Neural cell (in vitro differentiated cells): Measurements from ENCODE around the gene TLNRD1. TPM values are rescaled to one million over a fixed set of nuclear protein-coding genes. Genes with fewer than 3 reads are reported as not detected.

Source experiments
- H2AFZ ChIP-seq: fragments of 200-600, 300-800 bp; sonication (generic), shearing (Covaris generic); 2 replicates; pipeline ENCODE4 v1.6.0; 2014; ENCODE audit warnings: low read depth, mild to moderate bottlenecking, antibody characterized with exemption, low read length, moderate library complexity
- H3F3A ChIP-seq: fragments of 200-600 bp; shearing (Covaris generic); 2 replicates; pipeline ENCODE4 v1.6.1; 2016; ENCODE audit warnings: mild to moderate bottlenecking, moderate library complexity, mixed read lengths, antibody characterized with exemption, low read length; ENCODE audit not compliant: insufficient read depth, poor library complexity, severe bottlenecking
- H3K27ac ChIP-seq: fragments of 200-600, 300-800 bp; sonication (generic), shearing (Covaris generic); 2 replicates; pipeline ENCODE4 v1.5.1; 2014; ENCODE audit warnings: mild to moderate bottlenecking, low read length, moderate library complexity
- H3K27me3 ChIP-seq: fragments of 300-800, 200-600 bp; sonication (generic), shearing (Covaris generic); 2 replicates; pipeline ENCODE4 v1.6.0; 2014; ENCODE audit warnings: mild to moderate bottlenecking, low read depth, low read length, moderate library complexity; ENCODE audit not compliant: insufficient read depth
- H3K36me3 ChIP-seq: fragments of 300-800, 200-600 bp; sonication (generic), shearing (Covaris generic); 2 replicates; pipeline ENCODE4 v1.5.1; 2014; ENCODE audit warnings: mild to moderate bottlenecking, antibody characterized with exemption, low read length, moderate library complexity; ENCODE audit not compliant: insufficient read depth
- H3K4me2 ChIP-seq: fragments of 300-800, 200-600 bp; sonication (generic), shearing (Covaris generic); 2 replicates; pipeline ENCODE4 v1.6.0; 2014; ENCODE audit warnings: mild to moderate bottlenecking, low read length
- H3K4me3 ChIP-seq: fragments of 300-800, 200-600 bp; sonication (generic), shearing (Covaris generic); 2 replicates; pipeline ENCODE4 v1.5.1; 2014; ENCODE audit warnings: mild to moderate bottlenecking, low read length, moderate library complexity
- H3K79me2 ChIP-seq: fragments of 200-600 bp; shearing (Covaris generic); replicated peaks from 2 replicates; pipeline ENCODE4 v1.6.0; 2014; ENCODE audit warnings: mild to moderate bottlenecking, low read length, moderate library complexity; ENCODE audit not compliant: insufficient read depth
- H3K9ac ChIP-seq: fragments of 300-800, 200-600 bp; sonication (generic), shearing (Covaris generic); 2 replicates; pipeline ENCODE4 v1.6.1; 2016; ENCODE audit warnings: mild to moderate bottlenecking, low read length, mixed read lengths
- H3K9me2 ChIP-seq: fragments of 200-600 bp; shearing (Covaris generic); 2 replicates; pipeline ENCODE4 v1.6.1; 2016; ENCODE audit warnings: mild to moderate bottlenecking, low read length, mixed read lengths; ENCODE audit not compliant: insufficient read depth
- H3K9me3 ChIP-seq: fragments of 200-600, 300-800 bp; sonication (generic), shearing (Covaris generic); 2 replicates; pipeline ENCODE4 v1.6.1; 2016; ENCODE audit warnings: mild to moderate bottlenecking, mixed run types, low read length, moderate library complexity, mixed read lengths
- H4K20me1 ChIP-seq: fragments of 200-600 bp; shearing (Covaris generic); 2 replicates; pipeline ENCODE4 v1.6.1; 2016; ENCODE audit warnings: mild to moderate bottlenecking, mixed run types; ENCODE audit not compliant: insufficient read depth
- EP300 ChIP-seq: fragments of 450-650 bp; conservative IDR thresholded peaks from 2 replicates; pipeline ENCODE4 v1.6.1; 2014; ENCODE audit warnings: antibody characterized with exemption, mild to moderate bottlenecking, moderate library complexity; ENCODE audit not compliant: poor library complexity, severe bottlenecking
- EZH2 ChIP-seq: fragments of 200-600, 300-800 bp; shearing (Covaris generic), sonication (generic); IDR thresholded peaks from 2 replicates; pipeline ENCODE4 v1.6.1; 2014; ENCODE audit warnings: antibody characterized with exemption, low read length, borderline replicate concordance, mild to moderate bottlenecking; ENCODE audit not compliant: insufficient read depth, poor library complexity, severe bottlenecking
- MXI1 ChIP-seq: fragments of 450-650 bp; conservative IDR thresholded peaks from 2 replicates; pipeline ENCODE4 v1.6.1; 2014; ENCODE audit warnings: antibody characterized with exemption, mild to moderate bottlenecking; ENCODE audit not compliant: poor library complexity, severe bottlenecking
- POLR2AphosphoS5 ChIP-seq: IDR thresholded peaks from 2 replicates; pipeline ENCODE4 v1.6.1; 2012
- RAD21 ChIP-seq: fragments of 450-650 bp; conservative IDR thresholded peaks from 2 replicates; pipeline ENCODE4 v1.6.1; 2014; ENCODE audit warnings: antibody characterized with exemption, mild to moderate bottlenecking, moderate library complexity
- SMC3 ChIP-seq: fragments of 450-650 bp; conservative IDR thresholded peaks from 2 replicates; pipeline ENCODE4 v1.6.1; 2014; ENCODE audit warnings: antibody characterized with exemption, mild to moderate bottlenecking, moderate library complexity; ENCODE audit not compliant: poor library complexity
- TAF1 ChIP-seq: IDR thresholded peaks from 2 replicates; pipeline ENCODE4 v1.6.1; 2012; ENCODE audit warnings: low read depth
- polyA plus RNA-seq: library from polyadenylated mRNA; depleted of rRNA; stranded (reverse); fragments of >200 nt; gene quantifications from 2 replicates; pipeline ENCODE4 v1.2.3, GENCODE V29; 2014
- TF ChIP-seq, protein P1 (sequence below): fragments of 450-650 bp; IDR thresholded peaks from 2 replicates; pipeline ENCODE4 v1.5.1; 2014; ENCODE audit warnings: antibody characterized with exemption, mild to moderate bottlenecking, moderate library complexity; ENCODE audit not compliant: poor library complexity, severe bottlenecking
- TF ChIP-seq, protein P2 (sequence below): IDR thresholded peaks from 2 replicates; pipeline ENCODE4 v1.6.1; 2012; ENCODE audit warnings: borderline replicate concordance

The TLNRD1 gene
- polyA plus RNA-seq, 1 donor from 2014 or later, result 8.2 TPM

DNA sequence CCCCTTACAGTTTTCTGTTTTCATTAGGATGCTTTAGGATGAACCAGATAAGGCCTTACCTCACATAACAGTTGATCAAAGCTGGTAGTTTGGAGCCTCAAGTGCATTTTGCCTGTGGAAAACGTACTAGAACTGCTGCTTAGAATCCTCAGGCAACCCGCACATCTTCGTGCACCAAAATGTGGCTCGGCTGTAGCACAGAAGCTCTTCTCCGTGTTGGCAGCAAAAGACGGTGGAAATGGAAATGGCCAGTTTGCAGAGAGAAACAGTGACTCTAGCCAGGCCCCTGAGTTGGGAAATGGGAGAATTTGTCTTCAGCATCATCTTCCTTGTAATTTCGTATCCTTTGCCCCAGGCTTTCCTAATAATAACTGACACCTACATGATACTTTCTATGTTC lies 20.6 kb downstream of the TLNRD1 start:
- TF ChIP-seq RAD21, result no peak
- no peak for TF ChIP-seq SMC3
- TF ChIP-seq, protein P1, sequence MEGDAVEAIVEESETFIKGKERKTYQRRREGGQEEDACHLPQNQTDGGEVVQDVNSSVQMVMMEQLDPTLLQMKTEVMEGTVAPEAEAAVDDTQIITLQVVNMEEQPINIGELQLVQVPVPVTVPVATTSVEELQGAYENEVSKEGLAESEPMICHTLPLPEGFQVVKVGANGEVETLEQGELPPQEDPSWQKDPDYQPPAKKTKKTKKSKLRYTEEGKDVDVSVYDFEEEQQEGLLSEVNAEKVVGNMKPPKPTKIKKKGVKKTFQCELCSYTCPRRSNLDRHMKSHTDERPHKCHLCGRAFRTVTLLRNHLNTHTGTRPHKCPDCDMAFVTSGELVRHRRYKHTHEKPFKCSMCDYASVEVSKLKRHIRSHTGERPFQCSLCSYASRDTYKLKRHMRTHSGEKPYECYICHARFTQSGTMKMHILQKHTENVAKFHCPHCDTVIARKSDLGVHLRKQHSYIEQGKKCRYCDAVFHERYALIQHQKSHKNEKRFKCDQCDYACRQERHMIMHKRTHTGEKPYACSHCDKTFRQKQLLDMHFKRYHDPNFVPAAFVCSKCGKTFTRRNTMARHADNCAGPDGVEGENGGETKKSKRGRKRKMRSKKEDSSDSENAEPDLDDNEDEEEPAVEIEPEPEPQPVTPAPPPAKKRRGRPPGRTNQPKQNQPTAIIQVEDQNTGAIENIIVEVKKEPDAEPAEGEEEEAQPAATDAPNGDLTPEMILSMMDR, result no peak
- TF ChIP-seq MXI1, result no peak
- no peak for TF ChIP-seq TAF1
- TF ChIP-seq EZH2, result no peak
- no peak for TF ChIP-seq EP300
- TF ChIP-seq POLR2AphosphoS5, result no peak
- TF ChIP-seq, protein P2, sequence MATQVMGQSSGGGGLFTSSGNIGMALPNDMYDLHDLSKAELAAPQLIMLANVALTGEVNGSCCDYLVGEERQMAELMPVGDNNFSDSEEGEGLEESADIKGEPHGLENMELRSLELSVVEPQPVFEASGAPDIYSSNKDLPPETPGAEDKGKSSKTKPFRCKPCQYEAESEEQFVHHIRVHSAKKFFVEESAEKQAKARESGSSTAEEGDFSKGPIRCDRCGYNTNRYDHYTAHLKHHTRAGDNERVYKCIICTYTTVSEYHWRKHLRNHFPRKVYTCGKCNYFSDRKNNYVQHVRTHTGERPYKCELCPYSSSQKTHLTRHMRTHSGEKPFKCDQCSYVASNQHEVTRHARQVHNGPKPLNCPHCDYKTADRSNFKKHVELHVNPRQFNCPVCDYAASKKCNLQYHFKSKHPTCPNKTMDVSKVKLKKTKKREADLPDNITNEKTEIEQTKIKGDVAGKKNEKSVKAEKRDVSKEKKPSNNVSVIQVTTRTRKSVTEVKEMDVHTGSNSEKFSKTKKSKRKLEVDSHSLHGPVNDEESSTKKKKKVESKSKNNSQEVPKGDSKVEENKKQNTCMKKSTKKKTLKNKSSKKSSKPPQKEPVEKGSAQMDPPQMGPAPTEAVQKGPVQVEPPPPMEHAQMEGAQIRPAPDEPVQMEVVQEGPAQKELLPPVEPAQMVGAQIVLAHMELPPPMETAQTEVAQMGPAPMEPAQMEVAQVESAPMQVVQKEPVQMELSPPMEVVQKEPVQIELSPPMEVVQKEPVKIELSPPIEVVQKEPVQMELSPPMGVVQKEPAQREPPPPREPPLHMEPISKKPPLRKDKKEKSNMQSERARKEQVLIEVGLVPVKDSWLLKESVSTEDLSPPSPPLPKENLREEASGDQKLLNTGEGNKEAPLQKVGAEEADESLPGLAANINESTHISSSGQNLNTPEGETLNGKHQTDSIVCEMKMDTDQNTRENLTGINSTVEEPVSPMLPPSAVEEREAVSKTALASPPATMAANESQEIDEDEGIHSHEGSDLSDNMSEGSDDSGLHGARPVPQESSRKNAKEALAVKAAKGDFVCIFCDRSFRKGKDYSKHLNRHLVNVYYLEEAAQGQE, result no peak
- H3K9me3 ChIP-seq, result no peaks in the 10 kb centered on the region
- no peaks in the 10 kb centered on the region for H3K27me3 ChIP-seq
- no peaks in the 10 kb centered on the region for H3K36me3 ChIP-seq
- H4K20me1 ChIP-seq, result no peaks in the 10 kb centered on the region
- no peaks in the 10 kb centered on the region for H3K9me2 ChIP-seq
- no peak overlapping the region for H3K27ac ChIP-seq
- no peak overlapping the region for H3K9ac ChIP-seq
- no peak overlapping the region for H3K4me2 ChIP-seq
- no peak overlapping the region for H2AFZ ChIP-seq
- H3K79me2 ChIP-seq, result no peaks in the 10 kb centered on the region
- no peak overlapping the region for H3K4me3 ChIP-seq
- no peaks in the 10 kb centered on the region for H3F3A ChIP-seq

DNA sequence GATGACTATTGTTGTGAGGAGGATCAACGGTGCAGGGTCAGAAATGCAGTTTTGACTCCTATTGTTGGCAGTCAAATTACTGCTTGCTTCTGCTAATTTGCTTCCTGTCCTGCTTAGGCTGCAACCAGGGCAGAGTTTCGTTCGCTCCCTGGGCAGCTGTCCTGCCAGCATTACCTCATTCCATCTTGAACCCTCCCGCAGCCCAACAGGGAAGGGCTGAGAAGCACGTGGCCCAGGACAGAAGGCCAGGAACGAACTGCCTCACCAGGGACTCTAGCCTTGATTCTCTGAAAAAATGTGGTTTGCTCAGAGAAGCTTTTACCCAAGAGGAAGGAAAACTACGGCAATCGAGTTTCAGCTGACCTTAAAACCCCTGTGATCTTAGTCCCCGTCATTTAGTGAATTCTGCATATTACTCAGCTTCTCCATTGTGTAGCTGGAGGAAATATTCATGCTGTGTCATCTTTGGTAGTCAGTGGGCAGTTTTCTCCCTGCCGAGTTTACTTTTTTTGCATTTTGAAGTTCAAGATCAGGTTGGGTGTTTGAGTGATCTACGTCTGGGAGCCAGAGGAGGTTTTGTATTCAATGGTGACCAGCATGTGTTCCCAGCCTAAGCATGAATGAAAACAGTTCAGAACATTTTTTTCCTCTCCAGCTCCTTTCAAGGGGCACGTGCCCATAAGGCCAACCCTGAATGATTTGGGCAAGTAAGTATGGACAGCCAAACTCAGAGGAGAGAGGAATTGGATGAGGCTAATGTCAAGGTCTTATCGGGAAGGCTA lies 23.0 kb downstream of the TLNRD1 start:
- Histone ChIP-seq H3K9ac (no peak overlapping the region), H3F3A (no peaks in the 10 kb centered on the region), H3K4me2 (no peak overlapping the region), H3K9me2 (no peaks in the 10 kb centered on the region), H4K20me1 (no peaks in the 10 kb centered on the region), H3K79me2 (no peaks in the 10 kb centered on the region), H2AFZ (no peak overlapping the region), H3K9me3 (no peaks in the 10 kb centered on the region), H3K27me3 (no peaks in the 10 kb centered on the region), H3K36me3 (no peaks in the 10 kb centered on the region), H3K27ac (no peak overlapping the region), H3K4me3 (no peak overlapping the region)
- TF ChIP-seq, protein P1, result no peak
- TF ChIP-seq EP300 (no peak), POLR2AphosphoS5 (no peak), RAD21 (no peak), MXI1 (no peak)
